Measurements from ENCODE around the gene SLC19A1.

Gene SLC19A1

GRCh38 chr21:45454060-45454925, 87.9 kb downstream of the SLC19A1 start:
- no peak for DNase-seq (ENCODE audit: low spot score)

GRCh38 chr21:45453308-45453950, 88.8 kb downstream of the SLC19A1 start:
- no peak for DNase-seq (ENCODE audit: low spot score)

- no peak for DNase-seq (ENCODE audit: low spot score)
Measured at GRCh38 chr21:45452696-45453307, 89.4 kb downstream of the SLC19A1 start.

GRCh38 chr21:45451771-45452182, 90.5 kb downstream of the SLC19A1 start:
- DNase-seq (ENCODE audit: low spot score) = no peak

GRCh38 chr21:45451091-45451740, 91.0 kb downstream of the SLC19A1 start:
- DNase-seq (ENCODE audit: low spot score) = no peak

GRCh38 chr21:45450423-45451090, 91.7 kb downstream of the SLC19A1 start:
- no peak for DNase-seq (ENCODE audit: low spot score)

- no peak for DNase-seq (ENCODE audit: low spot score)
Measured at GRCh38 chr21:45449658-45450422, 92.4 kb downstream of the SLC19A1 start.

- DNase-seq (ENCODE audit: low spot score) = no peak
Measured at GRCh38 chr21:45448810-45449657, 93.2 kb downstream of the SLC19A1 start.

GRCh38 chr21:45448283-45448809, 93.9 kb downstream of the SLC19A1 start:
- DNase-seq (ENCODE audit: low spot score) = no peak
